B cell (primary cell): ENCODE data around the gene SNED1.

Experiments used
- EZH2 ChIP-seq: IDR thresholded peaks from 2 replicates; pipeline ENCODE4 v1.6.1; 2012; ENCODE audit warnings: borderline replicate concordance, low read depth, mild to moderate bottlenecking, moderate library complexity, low read length; ENCODE audit not compliant: insufficient read depth, poor library complexity, severe bottlenecking
- TF ChIP-seq, protein P1 (sequence below): fragments of 200-600 bp; IDR thresholded peaks from one replicate; pipeline ENCODE4 v1.8.0; 2022; ENCODE audit warnings: antibody characterized with exemption, mild to moderate bottlenecking

DNA sequence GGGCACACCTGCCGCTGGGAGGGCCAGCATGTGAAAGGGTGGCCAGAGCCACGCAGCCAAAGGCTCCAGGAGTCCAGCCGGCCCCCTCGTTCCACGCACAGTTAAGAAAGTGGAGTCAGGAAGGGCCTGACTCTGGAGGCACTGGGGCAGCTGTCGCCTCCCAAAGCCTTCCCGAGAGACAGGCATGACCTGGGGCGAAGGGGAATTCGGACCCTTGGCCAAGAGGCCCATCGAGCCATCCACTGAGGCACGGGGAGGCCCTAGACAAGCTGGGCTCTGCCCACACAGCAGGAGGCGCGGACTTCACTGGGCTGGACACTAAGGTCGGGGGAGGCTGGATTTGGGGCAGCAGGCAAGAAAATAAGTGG lies 38.5 kb upstream of the SNED1 start:
- TF ChIP-seq, protein P1, sequence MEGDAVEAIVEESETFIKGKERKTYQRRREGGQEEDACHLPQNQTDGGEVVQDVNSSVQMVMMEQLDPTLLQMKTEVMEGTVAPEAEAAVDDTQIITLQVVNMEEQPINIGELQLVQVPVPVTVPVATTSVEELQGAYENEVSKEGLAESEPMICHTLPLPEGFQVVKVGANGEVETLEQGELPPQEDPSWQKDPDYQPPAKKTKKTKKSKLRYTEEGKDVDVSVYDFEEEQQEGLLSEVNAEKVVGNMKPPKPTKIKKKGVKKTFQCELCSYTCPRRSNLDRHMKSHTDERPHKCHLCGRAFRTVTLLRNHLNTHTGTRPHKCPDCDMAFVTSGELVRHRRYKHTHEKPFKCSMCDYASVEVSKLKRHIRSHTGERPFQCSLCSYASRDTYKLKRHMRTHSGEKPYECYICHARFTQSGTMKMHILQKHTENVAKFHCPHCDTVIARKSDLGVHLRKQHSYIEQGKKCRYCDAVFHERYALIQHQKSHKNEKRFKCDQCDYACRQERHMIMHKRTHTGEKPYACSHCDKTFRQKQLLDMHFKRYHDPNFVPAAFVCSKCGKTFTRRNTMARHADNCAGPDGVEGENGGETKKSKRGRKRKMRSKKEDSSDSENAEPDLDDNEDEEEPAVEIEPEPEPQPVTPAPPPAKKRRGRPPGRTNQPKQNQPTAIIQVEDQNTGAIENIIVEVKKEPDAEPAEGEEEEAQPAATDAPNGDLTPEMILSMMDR = no peak
- no peak for TF ChIP-seq EZH2
